HepG2 (cell line): ENCODE results near the gene KCTD18. TPM values are rescaled to one million over a fixed set of nuclear protein-coding genes. Genes with fewer than 3 reads are reported as not detected.

Source experiments
- AHDC1 ChIP-seq: sonication (generic); formaldehyde crosslinking; IDR thresholded peaks from 2 replicates; pipeline ENCODE4 v1.5.1; 2020; ENCODE audit warnings: mild to moderate bottlenecking, missing genetic modification reagents, borderline replicate concordance
- GFI1 ChIP-seq: sonication (generic); formaldehyde crosslinking; IDR thresholded peaks from 2 replicates; pipeline ENCODE4 v1.5.0; 2020; ENCODE audit warnings: missing genetic modification reagents, mild to moderate bottlenecking, borderline replicate concordance
- HINFP ChIP-seq: sonication (generic); formaldehyde crosslinking; IDR thresholded peaks from 2 replicates; pipeline ENCODE4 v1.4.0; 2020; ENCODE audit warnings: low read depth, mild to moderate bottlenecking, missing genetic modification reagents
- HOXA3 ChIP-seq: sonication (generic); formaldehyde crosslinking; IDR thresholded peaks from 2 replicates; pipeline ENCODE4 v1.5.0; 2020; ENCODE audit warnings: missing genetic modification reagents
- SALL2 ChIP-seq: sonication (generic); formaldehyde crosslinking; IDR thresholded peaks from 2 replicates; pipeline ENCODE4 v1.8.1; 2023; ENCODE audit warnings: mild to moderate bottlenecking, missing genetic modification reagents, inconsistent platforms
- SP140L ChIP-seq: sonication (generic); formaldehyde crosslinking; IDR thresholded peaks from 2 replicates; pipeline ENCODE4 v1.4.0; 2020; ENCODE audit warnings: missing genetic modification reagents, borderline replicate concordance
- TCF12 ChIP-seq, 2 experiments: fragments of 450-650 bp in 1 of 2; sonication (generic) in 1 of 2; formaldehyde crosslinking in 1 of 2; IDR thresholded peaks; 2 replicates each; pipeline versions ENCODE4 v1.6.1 to v1.8.0; 2017 to 2022; ENCODE audit warnings: antibody characterized with exemption in 1 of 2, mild to moderate bottlenecking in 1 of 2, missing genetic modification reagents in 1 of 2, moderate library complexity in 1 of 2
- TFDP2 ChIP-seq: sonication (generic); formaldehyde crosslinking; IDR thresholded peaks from 2 replicates; pipeline ENCODE4 v1.4.0; 2020; ENCODE audit warnings: missing genetic modification reagents
- TGIF2 ChIP-seq: IDR thresholded peaks from 2 replicates; pipeline ENCODE4 v1.6.1; 2016; ENCODE audit warnings: control low read depth, missing compliant biosample characterization
- TP53 ChIP-seq: sonication (generic); formaldehyde crosslinking; conservative IDR thresholded peaks from 2 replicates; pipeline ENCODE4 v1.4.0; 2020; ENCODE audit warnings: missing genetic modification reagents
- ZMYM3 ChIP-seq: sonication (generic); formaldehyde crosslinking; IDR thresholded peaks from 2 replicates; pipeline ENCODE4 v1.5.1; 2020; ENCODE audit warnings: mild to moderate bottlenecking, missing genetic modification reagents
- ZNF10 ChIP-seq: sonication (generic); formaldehyde crosslinking; IDR thresholded peaks from 2 replicates; pipeline ENCODE4 v1.4.0; 2020; ENCODE audit warnings: mild to moderate bottlenecking, low read depth, missing genetic modification reagents, borderline replicate concordance
- ZNF329 ChIP-seq: sonication (generic); formaldehyde crosslinking; IDR thresholded peaks from 2 replicates; pipeline ENCODE4 v1.9.0; 2021; ENCODE audit warnings: low read depth, mild to moderate bottlenecking, missing genetic modification reagents
- ZNF383 ChIP-seq: sonication (generic); formaldehyde crosslinking; IDR thresholded peaks from 2 replicates; pipeline ENCODE4 v1.4.0; 2020; ENCODE audit warnings: missing genetic modification reagents, mild to moderate bottlenecking, borderline replicate concordance
- ZNF644 ChIP-seq: IDR thresholded peaks from 2 replicates; pipeline ENCODE4 v1.6.1; 2016; ENCODE audit warnings: low read depth
- ZNF777 ChIP-seq: sonication (generic); formaldehyde crosslinking; IDR thresholded peaks from 2 replicates; pipeline ENCODE4 v1.4.0; 2020; ENCODE audit warnings: missing genetic modification reagents
- polyA plus RNA-seq, 8 experiments: library from polyadenylated mRNA; depleted of rRNA in 3 of 8; stranded (reverse) in 7 of 8; unstranded in 1 of 8; fragments of >200 nt; fragmentation: Illumina TruSeq in 4 of 8; extraction: Trizol in 4 of 8; gene quantifications; 2 replicates each; pipeline versions ENCODE4 v1.2.1 to v1.2.3, GENCODE V29; 2011 to 2016; ENCODE audit warnings: low read depth in 4 of 8, missing spikeins in 1 of 8, mixed read lengths in 1 of 8; ENCODE audit not compliant: insufficient read depth in 1 of 8
- total RNA-seq, 5 experiments: library from RNA; depleted of rRNA; stranded (reverse); fragments of >200 nt; fragmentation: Illumina TruSeq; extraction: Trizol; gene quantifications; 2 replicates each; pipeline ENCODE4 v1.2.3, GENCODE V29; 2016; ENCODE audit warnings: low read depth in 1 of 5
- TF ChIP-seq, protein P1 (sequence below): sonication (generic); formaldehyde crosslinking; IDR thresholded peaks from 2 replicates; pipeline ENCODE4 v1.4.0; 2020; ENCODE audit warnings: missing genetic modification reagents; ENCODE audit errors: not compliant biosample characterization

Gene KCTD18
- total and polyA plus RNA-seq, 2 of the 13 experiments (the other 11 are each of a cell fraction or from before 2014, with no cell fraction given): 2.2 to 7.1 TPM

GRCh38 chr2:200525882-200526651 lies 16.2 kb upstream of the KCTD18 start, which contains the start of gene SGO2 (continued):
- TF ChIP-seq SP140L (CRISPR knock-in tag): peak; percentile 92; the same call in 1 of the 2 replicates
- TF ChIP-seq ZNF383 (CRISPR knock-in tag): no peak
- 0 out of 2 replicates have a peak, but pooled peaks have one; percentile 66 for TF ChIP-seq ZNF644
- TF ChIP-seq TCF12 (IDR thresholded peaks at IDR 0.05): no peak
- TF ChIP-seq TCF12 (CRISPR knock-in tag; IDR thresholded peaks at IDR 0.05): no peak
- peak; percentile 65; the same call in 1 of the 2 replicates for TF ChIP-seq ZNF329
- TF ChIP-seq HINFP (CRISPR knock-in tag): peak; percentile 99
- peak; percentile 100 for TF ChIP-seq TFDP2 (CRISPR knock-in tag)
- TF ChIP-seq ZNF10 (CRISPR knock-in tag): no peak
- TF ChIP-seq, protein P1, sequence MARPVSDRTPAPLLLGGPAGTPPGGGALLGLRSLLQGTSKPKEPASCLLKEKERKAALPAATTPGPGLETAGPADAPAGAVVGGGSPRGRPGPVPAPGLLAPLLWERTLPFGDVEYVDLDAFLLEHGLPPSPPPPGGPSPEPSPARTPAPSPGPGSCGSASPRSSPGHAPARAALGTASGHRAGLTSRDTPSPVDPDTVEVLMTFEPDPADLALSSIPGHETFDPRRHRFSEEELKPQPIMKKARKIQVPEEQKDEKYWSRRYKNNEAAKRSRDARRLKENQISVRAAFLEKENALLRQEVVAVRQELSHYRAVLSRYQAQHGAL (CRISPR knock-in tag): no peak
- TF ChIP-seq AHDC1 (CRISPR knock-in tag): no peak
- peak; percentile 67; the same call in 1 of the 2 replicates for TF ChIP-seq GFI1 (CRISPR knock-in tag)
- TF ChIP-seq TGIF2 (CRISPR knock-in tag): peak; percentile 93
- peak; percentile 50; the same call in 1 of the 2 replicates for TF ChIP-seq ZMYM3 (CRISPR knock-in tag)
- peak; percentile 92 for TF ChIP-seq HOXA3 (CRISPR knock-in tag)
- peak; percentile 55; the same call in 1 of the 2 replicates for TF ChIP-seq ZNF777 (CRISPR knock-in tag)
- TF ChIP-seq SALL2 (CRISPR knock-in tag): peak; percentile 78; the same call in 1 of the 2 replicates
- TF ChIP-seq TP53 (CRISPR knock-in tag): 0 out of 2 replicates have a peak, but pooled peaks have one; percentile 43
